HG03520 (cell line): ENCODE measurements around the gene PER3.
"Not testable (repeated sequence)": the region's sequence is repeated elsewhere in the genome, so short reads cannot be mapped to it uniquely, and the experiment has no call there.

Source experiments
- ATAC-seq: cut with Tn5 transposase; IDR thresholded peaks from one replicate; pipeline ENCODE4 v1.9.1; 2021; ENCODE audit warnings: mild to moderate bottlenecking, moderate library complexity; ENCODE audit not compliant: unreplicated experiment

Gene PER3

GRCh38 chr1:7778133-7778628 lies 5.9 kb upstream of the PER3 start:
- ATAC-seq, result no peak

- no peak for ATAC-seq
These were observed 3.1 kb upstream of the PER3 start for GRCh38 chr1:7780976-7781375.

DNA sequence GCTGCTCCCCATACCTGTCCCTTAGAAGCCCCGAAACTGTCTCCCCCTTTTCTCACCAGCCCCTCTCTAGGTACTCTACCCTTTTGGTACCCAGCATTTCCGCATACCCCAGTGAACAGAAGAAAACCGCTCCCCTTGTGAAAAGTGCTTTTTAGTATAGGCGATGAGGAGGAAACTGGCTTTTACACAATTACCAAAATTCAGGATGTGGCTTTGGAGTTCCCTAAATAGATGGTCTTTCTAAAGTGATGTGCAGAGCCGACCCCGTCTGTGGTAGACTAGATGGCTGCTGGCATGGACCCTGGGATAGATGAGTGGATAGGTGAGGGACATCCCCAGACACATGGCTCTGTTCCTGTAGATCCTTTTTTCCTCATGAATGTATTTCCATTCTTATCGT lies 2.6 kb upstream of the PER3 start:
- ATAC-seq, result no peak

- ATAC-seq, result no peak
These were observed 2.1 kb upstream of the PER3 start for GRCh38 chr1:7781923-7782495.

GRCh38 chr1:7783178-7783711 lies 846 bp upstream of the PER3 start:
- no peak for ATAC-seq

DNA sequence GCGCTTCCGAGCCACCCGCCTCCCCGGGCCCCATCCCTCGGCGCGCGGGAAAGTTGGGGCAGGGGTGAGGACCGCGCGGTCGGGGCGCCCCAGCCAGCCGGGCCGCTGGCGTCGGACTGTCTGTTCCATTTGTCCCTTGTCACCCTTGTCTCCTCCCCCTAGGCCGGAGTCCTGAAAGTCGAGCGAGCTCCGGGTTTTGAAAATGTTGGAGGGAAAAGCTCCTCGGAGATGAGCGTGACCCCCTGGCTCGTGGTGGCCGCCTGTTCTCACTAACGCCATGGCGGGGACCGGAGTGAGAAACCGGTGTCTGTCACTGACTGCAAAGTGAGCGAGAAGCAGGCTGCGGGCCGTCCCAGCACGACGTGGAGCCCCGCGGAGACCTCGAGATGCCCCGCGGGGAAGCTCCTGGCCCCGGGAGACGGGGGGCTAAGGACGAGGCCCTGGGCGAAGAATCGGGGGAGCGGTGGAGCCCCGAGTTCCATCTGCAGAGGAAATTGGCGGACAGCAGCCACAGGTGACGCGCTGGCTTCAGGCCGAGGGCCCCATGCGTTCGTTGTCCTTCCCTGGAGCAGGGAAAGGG lies 491 bp downstream of the PER3 start:
- no peak for ATAC-seq

GRCh38 chr1:7785108-7785507 lies 1.0 kb downstream of the PER3 start:
- no peak for ATAC-seq

DNA sequence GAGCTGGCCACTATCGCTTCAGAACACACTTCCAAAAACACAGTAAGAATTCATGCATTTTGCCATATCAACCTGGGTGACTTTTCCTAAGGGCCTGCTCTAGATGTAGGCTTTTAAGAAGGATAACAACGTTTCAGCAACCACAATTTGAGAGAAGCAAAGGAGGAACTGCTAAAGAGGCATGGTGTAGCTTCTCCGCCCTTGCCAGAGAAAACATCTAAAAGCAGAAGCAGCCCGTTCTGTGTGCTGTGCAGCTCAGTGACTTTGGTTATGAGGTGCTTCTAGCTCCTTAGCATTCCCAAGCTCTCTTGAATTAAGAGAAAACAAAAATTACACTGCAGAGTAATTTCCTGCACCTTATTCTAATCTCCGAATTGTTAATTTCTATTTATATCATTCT lies 2.7 kb downstream of the PER3 start:
- ATAC-seq, result no peak

DNA sequence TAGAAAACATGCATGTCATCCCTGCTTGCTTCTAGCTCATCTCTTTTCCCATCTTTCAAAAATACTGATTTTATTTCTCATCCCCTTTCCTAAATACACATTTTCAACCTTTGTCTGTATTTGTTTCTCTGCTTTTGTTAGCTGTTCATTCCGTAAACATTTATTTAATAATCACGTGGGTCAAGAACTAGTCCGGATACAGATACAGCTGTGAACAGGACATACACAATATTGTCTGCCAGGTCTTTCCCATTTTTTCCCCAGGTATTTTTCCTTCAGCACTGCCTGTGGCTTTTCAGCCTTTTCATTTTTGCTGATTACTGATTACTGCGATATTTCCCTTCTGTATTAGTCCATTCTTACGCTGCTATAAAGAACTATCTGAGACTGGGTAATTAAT lies 5.7 kb downstream of the PER3 start:
- no peak for ATAC-seq

DNA sequence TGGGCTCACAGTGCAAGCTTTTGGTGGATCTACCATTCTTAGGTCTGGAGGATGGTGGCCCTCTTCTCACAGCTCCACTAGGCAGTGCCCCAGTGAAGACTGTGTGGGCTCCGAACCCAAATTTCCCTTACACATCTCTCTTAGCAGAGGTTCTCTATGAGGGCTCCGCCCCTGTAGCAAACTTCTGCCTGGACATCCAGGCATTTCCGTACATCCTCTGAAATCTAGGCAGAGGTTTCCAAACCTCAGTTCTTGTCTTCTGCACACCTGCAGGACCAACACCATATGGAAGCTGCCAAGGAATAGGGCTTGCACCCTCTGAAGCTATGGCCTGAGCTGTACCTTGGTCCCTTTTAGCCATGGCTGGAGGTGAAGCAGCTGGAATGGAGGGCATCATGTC lies 6.9 kb downstream of the PER3 start:
- not testable (repeated sequence) for ATAC-seq

DNA sequence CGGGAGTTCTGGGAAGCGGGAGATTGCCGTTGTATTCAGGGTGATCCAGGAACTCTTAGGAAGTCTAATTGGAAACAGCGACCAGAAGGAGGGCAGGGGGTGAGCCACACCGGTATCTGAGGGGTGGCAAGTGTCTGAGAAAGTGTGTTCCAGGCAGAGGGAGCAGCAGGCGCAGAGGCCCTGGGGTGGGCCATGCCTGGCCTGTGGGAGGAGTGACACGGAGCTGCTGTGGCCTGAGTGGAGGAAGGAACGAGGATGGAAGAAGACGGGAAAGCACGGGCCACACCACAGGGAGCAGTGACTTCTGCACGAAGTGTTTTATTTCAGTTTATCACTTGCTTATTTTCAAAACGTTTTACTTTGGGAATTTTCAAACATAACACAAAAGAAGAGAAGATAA lies 11.3 kb downstream of the PER3 start:
- no peak for ATAC-seq

DNA sequence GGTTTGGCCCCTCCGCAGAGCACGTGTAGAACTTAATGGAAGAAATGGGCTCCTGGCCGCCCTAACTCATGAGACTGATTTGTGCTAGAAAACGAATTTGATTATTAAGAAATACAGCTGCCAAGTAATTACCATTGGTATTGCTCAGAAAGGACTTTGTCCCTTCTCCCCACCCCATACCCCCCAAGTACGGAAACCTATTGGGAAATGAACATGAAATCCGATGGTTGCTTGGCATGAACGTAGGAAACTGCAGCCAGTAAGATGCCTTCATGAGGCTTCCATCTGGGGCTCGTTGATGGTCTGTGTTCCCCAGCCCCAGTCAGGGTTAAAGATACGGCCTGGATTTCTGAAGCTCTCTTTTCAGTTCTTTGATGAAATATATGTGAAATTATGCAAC lies 21.4 kb downstream of the PER3 start:
- ATAC-seq, result no peak

DNA sequence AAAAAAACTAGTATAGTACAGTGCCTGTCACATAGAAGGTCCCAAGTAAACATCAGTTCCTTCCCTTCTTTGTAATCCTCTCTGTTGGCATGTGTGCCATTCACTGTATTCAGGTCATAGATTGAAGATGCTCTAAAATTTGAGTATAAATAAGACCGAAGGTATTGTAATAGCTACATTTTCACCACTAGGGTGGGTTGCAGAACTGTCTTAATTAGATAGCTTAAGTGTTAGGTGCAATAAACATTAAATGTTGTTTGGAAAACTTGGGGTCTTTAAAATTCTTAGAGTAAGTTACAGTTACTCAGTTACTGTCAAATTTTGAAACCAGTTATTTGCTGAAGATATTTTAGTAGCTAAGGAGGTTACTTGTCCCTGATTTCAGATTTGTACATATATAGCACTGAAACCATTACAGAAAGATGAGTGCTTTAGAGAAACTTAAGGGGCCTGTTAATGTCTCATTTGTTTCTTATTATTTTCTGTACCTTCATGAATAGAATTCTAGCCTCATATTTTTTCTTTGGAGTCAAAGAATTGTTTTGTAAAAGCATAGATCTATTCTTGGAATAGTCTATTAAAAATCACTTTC lies 24.3 kb downstream of the PER3 start:
- no peak for ATAC-seq

DNA sequence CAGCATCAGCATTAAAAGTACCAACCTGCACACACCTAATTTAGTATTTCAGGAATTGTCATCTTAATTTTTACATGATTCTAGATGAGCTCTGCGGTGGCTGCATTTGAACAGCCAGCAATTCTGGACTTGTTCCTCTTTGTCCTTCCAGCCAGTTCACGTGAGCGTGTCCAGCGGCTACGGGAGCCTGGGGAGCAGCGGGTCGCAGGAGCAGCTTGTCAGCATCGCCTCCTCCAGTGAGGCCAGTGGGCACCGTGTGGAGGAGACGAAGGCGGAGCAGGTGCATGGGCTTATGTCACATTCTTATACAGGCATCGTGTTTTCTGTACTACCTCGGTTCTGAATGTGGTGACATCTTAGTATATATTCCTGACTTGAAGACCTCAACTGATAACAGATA lies 25.7 kb downstream of the PER3 start:
- no peak for ATAC-seq

DNA sequence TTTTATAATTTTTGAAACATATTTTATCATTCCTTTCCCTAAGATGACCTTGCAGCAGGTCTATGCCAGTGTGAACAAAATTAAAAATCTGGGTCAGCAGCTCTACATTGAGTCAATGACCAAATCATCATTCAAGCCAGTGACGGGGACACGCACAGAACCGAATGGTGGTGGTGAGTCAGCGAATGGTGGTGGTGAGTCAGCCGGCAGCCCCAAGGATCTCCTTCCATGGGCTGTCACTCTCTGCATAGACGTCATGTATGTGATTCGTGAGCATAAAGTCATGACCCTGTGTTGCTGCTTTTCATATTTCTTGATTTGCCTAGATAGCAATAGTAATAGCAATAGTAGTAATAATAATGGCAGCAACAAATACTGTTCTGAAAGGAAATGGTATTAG lies 26.3 kb downstream of the PER3 start:
- ATAC-seq, result no peak

GRCh38 chr1:7811476-7811875 lies 27.4 kb downstream of the PER3 start:
- no peak for ATAC-seq

- no peak for ATAC-seq
These were observed 29.7 kb downstream of the PER3 start for GRCh38 chr1:7813677-7814373.

DNA sequence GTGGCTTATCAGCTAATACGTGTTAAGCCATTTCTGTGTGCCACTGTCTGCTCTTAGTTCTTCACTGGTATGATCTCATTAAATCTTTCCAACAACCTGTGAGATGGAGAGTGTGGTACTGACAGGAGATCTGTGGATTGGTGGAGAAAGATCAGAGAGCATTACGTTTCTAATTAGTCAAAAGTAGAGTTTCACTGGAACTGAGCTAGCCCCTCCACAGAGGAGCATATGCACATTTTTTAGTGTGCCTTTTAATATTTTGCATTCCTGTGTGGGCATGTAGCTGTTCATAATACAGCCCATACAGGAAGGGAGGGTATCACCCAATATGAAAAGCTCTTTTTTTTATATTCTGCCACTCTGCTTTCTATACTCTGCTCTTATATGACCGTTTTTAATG lies 37.2 kb downstream of the PER3 start:
- no peak for ATAC-seq

GRCh38 chr1:7824701-7825100 lies 40.6 kb downstream of the PER3 start:
- ATAC-seq, result no peak

DNA sequence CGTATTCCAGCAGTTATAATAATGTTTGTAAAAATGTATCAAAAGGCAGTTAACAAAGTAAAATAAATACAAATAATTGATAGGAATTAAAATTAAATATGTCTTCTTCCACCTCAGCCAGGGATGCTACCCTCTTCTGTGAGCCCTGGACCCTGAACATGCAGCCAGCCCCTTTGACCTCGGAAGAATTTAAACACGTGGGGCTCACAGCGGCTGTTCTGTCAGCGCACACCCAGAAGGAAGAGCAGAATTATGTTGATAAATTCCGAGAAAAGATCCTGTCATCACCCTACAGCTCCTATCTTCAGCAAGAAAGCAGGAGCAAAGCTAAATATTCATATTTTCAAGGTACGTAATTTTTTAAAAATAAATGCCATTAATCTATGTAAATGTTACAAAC lies 42.3 kb downstream of the PER3 start:
- ATAC-seq, result no peak

- no peak for ATAC-seq
These were observed 43.2 kb downstream of the PER3 start for GRCh38 chr1:7827126-7827955.
